Fibroblast of skin of scalp (primary cell): ENCODE data around the gene TRHDE.
"Not testable (repeated sequence)": the region's sequence is repeated elsewhere in the genome, so short reads cannot be mapped to it uniquely, and the experiment has no call there.

Source experiments
- DNase-seq: peaks from one replicate; pipeline ENCODE4 v3.0.0-alpha.2; 2013

The TRHDE gene

DNA sequence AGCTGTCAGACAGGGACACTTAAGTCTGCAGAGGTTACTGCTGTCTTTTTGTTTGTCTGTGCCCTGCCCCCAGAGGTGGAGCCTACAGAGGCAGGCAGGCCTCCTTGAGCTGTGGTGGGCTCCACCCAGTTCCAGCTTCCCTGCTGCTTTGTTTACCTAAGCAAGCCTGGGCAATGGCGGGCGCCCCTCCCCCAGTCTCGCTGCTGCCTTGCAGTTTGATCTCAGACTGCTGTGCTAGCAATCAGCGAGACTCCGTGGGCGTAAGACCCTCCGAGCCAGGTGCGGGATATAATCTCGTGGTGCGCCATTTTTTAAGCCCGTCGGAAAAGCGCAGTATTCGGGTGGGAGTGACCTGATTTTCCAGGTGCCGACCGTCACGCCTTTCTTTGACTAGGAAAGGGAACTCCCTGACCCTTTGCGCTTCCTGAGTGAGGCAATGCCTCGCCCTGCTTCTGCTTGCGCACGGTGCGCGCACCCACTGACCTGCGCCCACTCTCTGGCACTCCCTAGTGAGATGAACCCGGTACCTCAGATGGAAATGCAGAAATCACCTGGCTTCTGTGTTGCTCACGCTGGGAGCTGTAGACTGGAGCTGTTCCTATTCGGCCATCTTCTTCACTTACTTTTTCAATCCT is 248.0 kb downstream of the TRHDE start:
- not testable (repeated sequence) for DNase-seq

DNA sequence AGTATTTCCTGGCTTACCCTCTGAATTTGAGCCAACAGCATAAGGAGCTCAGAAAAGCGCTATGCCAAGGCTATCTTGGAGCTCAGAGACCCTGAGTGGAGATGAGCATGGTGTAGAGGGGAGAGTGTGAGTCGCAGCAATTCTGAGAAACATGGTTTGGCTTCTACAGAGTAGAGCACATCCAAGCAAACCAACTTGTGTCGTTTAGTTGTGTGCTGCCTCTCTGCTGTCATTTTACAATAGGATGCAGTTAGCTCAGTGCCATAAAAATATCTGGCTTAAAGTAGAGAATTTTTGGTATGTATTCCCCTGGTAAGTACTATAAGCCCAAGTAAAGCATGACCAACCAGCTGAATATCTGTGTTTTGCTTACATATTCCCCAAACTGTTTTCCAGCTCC is 249.2 kb downstream of the TRHDE start:
- peak; percentile 3 for DNase-seq

DNA sequence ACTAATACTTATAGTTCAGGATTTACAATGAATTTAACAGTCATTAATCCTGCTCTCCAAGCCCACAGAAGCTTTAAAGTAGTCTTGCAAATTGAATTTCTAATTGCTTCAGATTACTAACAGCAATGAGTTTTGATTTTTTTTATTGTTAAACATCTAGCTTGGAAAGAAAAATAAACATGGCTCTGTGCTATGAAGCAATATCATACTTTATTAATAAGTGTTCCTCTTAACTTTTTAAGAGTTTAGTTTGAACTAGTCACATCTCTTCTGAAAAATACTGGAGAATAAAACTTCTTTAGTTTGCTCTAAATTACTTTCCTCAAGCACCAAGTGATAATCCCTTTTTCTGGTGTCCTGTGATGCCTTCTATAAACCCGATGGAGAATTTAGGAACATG is 250.2 kb downstream of the TRHDE start:
- DNase-seq = no peak

DNA sequence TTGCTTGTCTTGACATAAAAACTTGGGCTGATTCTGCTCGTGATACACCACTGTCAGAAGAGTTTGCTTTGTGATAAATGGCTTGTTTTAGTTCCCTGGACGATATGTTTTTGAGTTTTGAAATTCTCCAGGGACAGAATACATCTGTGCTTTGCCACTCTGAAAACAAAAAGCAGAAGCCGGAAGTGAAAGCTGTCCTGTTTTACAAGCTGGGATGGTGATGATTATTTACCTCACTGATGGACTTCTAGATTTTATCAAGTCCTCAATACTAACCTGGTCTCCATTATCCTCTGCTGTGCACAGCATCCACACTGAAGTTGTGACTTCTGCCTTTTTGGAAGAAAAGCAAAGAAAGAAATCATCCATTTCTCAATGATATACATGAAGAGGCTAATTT is 251.6 kb downstream of the TRHDE start:
- DNase-seq = no peak

DNA sequence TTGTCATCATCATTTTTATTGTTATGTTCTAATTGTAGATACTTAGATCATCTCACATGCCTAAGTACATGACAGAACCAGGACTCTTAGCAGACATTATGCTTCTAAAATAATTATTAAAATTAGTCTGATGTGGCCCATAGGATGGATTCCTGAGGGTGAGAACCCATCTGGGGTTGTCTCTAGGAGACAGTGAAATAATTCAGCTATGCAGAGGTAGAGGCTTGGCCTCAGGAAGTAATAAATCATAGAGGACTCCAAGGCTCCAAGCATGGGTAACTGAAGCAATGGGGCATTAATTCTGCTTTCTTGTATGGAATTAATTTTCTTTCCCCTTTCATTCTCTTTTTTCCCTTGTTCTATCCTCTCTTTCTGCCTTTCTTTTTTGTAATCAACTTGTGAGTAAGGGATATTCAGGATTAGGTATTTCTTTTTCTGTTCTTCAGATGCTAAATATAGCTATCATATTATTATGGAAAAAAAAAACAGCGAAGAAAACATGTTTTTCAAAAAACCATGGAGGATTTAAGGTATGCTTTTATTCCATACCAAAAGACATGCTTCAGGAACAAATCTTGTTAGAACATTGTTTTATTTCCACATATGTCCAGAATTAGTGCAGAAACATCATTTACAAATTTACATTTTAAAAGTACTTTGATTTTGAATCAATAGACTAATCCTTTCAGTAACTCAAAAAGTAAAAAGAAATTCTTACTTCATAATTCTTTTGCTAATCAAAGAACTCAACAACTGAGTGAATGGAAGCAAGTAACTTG is 263.2 kb downstream of the TRHDE start:
- no peak for DNase-seq

DNA sequence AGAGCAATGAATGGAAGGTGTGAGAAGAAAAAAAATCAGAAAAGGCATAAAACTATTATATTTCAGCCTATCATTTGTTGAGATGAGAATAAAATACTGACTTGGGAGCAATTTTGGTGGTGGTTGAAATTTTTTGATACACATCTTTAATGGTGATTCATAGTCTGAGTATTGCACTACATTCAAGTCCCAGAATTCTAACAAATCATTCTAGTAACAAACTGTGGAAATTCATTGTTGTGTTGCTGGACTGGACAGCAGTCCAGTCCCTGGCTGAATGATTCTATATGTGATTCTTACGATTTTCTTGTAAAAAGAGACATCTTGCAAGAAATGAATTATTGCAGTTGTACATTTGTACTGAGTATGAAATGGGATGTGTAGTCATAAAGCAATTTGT is 268.6 kb downstream of the TRHDE start:
- DNase-seq = peak; percentile 12

DNA sequence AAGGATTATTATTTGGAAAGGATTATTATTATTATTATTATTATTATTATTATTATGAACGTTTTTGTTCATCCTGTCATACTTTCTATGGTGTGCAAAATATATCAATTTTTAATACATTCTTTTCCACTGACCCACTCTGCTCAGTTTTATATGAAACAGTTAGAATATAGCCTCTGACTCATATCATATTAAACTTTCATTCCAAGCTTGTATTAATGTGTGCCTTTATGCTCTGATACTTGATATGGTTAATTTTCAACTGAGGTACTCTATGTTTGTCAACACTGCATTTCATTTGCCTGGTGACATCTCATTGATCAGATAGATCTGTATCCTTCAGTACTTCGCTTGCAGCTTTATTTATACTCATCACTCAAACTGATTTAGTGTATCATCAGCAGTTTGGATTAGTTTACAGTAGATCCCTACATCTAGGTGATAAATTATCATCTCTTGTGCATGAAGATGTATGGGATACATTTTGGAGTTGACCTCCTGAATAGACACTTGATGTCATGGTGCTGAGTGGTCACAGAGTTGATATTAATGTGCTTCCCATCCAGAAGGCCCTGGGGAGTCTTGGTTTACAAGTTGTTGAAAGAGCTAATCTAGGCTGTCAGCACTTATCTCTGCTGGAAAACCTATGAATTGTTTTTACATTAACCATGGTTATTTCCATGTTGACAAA is 271.8 kb downstream of the TRHDE start:
- DNase-seq = no peak

DNA sequence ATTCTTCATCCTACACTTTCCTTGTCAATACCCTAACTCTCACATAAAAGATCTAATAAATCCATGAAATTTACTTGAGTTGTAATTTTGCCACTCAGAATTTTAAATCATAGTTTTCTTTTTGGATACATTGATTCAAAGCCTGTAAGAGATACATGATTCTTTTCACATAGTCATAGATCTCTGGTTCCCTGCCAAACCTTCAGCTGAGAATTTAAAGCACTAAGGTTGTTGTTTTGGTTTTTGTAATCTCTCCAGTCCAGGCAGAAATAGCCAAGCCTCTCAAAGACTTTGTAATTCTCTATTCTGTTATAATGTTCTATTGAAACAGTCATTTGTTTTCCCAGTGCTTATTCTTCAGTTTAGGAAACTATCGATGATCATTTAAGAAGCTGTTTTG is 273.9 kb downstream of the TRHDE start:
- DNase-seq = peak; percentile 3

DNA sequence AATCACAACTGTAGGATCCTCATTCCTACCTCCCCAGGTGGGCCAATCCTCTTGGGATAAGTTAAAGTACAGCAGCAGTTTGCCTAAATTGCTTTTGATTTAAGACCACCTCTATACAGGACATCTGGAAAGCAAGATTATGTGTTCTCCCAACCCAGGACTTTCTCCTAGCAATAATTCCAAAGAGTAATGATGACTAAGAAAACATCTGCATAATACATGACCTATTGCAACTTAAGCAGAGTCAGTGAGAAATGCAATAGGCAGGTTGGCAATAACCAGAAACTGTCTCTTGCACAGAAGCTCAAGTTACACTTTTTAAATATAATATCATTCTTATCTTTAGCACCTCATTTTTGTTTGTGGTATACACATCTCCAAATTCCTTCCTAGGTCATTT is 275.4 kb downstream of the TRHDE start:
- peak; percentile 4 for DNase-seq

DNA sequence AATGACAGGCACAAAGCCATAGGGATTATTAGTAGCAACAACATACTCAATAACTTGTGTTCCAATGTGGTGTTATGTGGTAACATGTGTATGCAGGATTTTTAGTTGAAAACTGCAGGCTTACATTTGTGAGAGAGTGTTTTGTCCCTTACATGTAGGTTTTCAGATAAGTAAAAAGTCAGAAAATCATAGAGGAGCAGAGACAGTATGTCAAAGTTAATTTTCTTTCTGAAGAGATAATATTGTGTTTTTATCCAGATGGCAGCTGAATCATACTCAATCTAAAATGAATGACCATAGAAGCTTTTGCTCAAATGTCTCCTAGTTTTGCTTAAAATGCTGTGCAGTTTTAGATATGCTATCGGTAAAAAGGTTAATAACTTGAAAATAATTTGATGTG is 277.0 kb downstream of the TRHDE start:
- no peak for DNase-seq

DNA sequence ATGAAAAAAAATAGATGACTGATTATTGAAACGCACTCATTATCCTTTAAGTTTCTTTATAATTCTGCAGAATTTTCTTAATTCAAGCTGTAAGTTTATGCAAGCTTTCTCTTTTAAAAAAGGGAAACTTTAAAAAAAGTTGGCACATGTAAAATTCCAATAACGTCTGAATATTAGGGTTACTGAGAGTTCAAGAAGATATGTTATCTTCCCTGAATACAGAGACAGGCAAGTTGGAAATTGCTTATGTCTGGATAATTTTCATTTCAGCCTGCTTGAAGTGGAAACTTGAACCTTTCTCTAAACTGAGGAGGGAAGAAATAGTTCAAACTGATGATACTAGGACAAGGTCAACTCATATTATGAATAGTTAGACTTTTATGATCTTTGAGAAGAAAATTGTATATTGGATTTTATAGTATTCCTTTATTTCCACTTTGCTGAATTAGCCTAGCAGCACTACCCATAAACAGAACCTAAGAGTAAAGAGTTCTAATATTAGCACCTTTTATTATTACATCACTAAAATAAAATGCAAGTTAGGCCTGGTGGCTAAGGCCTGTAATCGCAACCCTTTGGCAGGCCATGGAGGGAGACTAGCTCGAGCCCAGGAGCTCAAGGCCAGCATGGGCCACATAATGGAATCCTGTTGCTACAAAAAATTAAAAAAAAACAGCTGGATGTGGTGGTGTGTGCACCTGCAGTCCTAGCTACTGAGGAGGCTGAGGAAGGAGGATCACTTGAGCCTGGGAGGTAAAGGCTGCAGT is 288.0 kb downstream of the TRHDE start:
- no peak for DNase-seq

DNA sequence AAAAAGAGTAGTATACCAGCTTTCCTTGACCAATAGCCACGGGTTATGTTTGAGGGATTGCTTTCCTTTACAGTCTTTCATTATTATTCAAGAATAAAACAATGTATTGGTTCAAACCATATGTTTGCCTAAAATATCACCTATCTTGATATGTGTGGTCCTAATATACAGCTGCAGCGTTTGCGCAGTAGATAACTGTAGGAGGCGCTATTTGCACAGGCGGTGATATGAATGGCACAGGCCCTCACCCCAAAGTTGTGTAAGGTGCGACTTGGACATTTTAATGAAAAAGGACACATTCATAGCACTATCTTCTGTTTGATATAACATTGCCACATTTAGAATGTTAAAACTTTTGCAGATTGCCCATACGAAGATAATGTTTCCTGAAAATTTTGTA is 298.4 kb downstream of the TRHDE start:
- DNase-seq = no peak

DNA sequence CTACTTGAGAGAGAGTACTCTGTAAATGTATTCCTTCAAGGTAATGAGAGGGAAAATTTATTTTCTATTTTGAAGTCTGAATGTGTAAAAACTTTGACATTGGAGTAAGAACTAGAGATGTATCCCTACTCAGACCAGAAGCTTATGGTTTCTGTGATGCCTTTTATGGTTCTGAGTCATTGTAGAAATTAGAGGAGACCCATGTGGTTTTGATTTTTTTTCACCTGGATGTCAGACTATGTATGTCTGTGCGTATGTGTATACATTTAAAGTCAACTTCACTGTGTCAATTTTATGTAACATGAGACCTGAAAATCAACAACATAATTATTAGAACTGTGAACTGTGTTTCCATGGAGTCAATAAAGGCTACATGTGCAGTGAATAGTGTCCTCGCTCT is 302.0 kb downstream of the TRHDE start:
- no peak for DNase-seq

DNA sequence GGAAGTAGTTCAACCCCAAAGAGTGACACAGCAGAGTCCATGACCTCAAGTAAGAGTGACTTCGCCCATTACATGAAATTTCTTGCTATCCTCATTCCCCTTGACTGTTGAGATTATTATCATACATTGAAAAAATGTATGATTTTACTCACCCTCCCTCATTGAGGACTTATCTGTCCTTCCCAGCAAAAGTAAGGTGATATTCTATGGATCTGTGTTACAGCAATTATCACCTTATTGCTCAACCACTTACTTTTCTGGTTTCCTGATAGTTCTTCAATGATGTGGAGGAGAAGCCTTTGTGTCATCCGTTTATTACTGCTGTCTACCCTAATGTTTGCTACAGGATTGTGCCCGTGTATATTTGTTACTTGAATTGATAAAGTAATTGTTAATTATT is 306.2 kb downstream of the TRHDE start:
- no peak for DNase-seq

DNA sequence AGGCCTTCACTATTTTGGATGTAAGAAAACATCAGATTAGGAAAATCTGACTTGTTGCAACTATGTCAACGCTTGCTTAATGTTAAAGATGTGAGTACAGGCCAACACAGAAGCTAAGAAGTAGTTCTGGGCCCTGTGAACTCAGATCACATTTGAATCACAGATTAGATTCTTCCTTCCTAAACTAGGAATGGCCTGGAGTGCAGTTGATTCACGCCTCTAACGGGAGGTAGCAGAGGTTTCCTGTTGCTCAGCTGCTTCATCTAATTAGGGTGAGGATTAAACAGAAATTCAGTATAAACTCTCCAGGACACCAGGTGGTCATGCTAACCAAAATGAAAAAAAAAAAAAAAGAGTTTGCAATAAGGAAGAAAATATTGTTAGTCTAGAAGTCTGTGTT is 314.3 kb downstream of the TRHDE start:
- no peak for DNase-seq

DNA sequence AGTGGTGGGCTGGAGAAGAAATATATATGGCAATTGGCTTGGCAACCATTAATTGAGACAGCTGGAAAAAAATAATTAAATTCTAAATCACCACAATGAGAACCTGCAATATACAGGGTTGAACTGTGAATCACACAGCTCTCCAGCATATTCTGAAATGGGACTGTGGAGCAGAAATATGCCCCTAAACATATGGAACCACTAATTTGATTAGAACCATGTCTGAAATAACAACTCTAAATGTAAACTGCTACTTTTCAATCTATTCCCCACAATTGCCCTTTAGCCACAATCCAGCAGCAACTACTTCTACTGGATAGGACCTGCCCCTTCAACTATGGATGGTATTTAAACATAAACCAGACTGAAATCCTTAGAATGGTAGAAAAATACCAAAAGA is 330.4 kb downstream of the TRHDE start:
- peak; percentile 20 for DNase-seq

DNA sequence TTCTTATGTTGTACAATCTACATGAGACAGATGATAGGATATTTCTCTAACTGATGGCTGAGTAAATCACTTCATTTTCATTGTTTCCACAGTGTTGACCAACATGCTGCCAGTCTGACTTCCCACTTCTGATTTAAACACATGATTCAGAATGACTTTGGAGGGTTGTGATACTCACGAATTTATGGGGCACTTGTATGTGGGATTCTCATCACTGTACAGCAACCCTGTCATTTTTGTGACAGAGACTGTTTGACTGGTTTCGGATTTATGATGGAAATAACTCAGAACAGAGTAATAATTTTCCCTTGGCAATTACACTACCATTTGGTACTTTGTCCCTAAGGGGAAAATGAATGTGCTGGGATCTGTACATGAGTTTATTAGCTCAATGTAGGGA is 333.8 kb downstream of the TRHDE start:
- DNase-seq = no peak

DNA sequence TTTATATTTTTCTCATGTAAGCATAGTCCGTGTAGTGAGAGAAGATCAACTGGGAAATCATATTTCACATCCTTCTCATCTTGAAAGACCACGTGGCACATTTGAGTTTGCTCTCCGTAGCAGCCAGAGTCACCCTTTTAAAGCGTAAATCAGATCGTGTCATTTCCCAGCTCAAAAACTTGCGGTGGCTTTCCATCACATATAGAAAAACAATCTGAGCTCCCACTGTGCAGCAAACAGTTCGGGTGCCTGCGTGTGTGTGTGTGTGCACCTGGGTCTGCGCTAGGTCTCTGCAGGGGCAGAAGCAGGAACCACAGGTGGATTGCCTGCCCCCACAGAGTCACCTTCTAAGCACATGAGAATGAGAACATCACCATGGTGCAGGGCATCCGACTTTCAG is 338.2 kb downstream of the TRHDE start:
- DNase-seq = no peak

DNA sequence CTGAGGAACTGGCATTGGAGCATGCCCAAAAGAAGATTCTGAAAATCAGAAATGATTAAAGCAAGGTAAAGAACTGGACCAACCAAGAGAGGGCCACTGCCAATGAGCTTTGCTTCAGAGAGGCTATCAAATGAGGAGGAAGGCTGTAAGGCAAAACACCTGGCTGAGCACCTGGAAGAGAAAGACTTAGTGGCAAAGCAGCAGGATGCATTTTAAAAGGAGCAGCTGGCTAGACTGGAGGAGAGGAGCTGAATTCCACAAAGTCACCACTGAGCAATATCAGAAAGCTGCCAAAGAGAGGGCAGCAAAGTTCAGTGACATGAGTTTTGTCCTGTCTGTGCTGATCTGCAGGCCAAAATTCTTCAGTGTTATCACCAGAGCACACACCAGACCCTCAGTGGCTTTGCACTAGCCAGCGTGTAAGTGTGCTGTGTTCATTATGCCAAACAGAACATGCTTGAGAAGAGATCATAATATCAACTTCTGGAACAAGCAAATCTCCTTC is 338.7 kb downstream of the TRHDE start:
- DNase-seq = no peak

DNA sequence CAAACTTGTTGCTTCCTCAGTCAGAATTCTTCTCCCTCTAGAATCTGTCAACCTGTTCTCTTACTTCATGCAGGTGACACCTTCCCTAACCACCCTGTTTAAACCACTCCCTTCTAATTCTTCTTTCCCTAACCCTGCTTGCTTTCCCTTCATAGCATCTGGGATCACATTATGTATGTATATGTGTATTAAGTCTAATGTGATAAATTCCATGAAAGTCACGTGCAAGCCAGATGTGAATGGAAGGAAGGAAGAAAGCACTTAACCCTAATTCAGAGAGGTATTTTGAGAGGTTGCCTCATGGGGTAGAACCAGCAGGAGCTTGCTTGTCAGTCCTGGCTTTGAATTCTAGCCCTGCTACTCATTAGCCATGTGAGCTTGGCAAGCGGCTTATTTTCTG is 340.0 kb downstream of the TRHDE start:
- DNase-seq = no peak

DNA sequence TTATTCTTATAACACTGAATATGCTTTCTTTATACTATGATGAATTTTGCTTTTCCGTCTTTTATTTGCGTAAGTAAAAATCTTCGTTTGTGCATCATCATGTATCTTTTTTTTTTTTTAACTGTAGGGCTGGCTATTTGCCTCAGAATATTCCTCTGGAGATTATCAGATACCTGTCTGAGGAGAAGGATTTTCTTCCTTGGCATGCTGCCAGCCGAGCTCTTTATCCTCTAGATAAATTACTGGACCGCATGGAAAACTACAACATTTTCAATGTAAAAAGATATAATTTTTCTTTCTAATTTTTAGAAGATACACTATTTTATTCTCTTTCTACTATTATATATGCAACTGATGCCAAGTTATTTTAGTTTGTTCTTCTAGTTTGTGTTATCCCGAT is 346.6 kb downstream of the TRHDE start:
- no peak for DNase-seq

DNA sequence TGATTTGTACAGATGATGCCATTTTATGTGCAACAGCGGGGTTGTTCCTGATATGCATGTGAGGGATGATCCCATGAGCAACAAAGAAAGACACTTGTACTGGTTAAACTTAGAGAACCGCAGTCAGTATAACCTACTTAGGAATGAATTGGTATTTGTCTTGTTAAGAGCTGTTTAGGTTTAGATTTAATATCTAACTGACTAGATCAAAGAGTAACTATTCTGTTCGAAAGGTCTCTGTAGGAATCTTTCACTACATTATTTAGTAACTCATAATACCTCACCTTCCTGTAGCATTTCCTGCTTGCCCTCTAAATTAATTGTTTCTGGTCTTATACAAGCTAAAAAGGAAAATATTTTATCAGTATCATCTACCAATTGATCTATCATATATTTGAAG is 350.4 kb downstream of the TRHDE start:
- no peak for DNase-seq
